Measurements from ENCODE around the gene SPATA33. TPM values are rescaled to one million over a fixed set of nuclear protein-coding genes. Genes with fewer than 3 reads are reported as not detected.
"Not testable (repeated sequence)": the region's sequence is repeated elsewhere in the genome, so short reads cannot be mapped to it uniquely, and the experiment has no call there.

Gene SPATA33
- total and polyA plus RNA-seq, 2 donors = 4.7 to 8.1 TPM

- not testable (repeated sequence) for H3K27ac ChIP-seq (ENCODE audit: low read depth in 1 of 2, low read length in 1 of 2); H3K27me3 ChIP-seq (ENCODE audit: control insufficient read depth in 2 of 2, insufficient read depth in 1 of 2, low read length in 1 of 2); DNase-seq (ENCODE audit: low read depth in 6 of 9, low spot score in 9 of 9); H3K9me3 ChIP-seq (ENCODE audit: control insufficient read depth in 2 of 2, insufficient read depth in 1 of 2, low read length in 1 of 2); H3K4me3 ChIP-seq (ENCODE audit: low read length in 2 of 2)
- Histone ChIP-seq H3K36me3 (ENCODE audit: control insufficient read depth in 2 of 2, insufficient read depth in 2 of 2, low read length in 1 of 2) (peaks cover 45 to 66% of the 10 kb centered on the region in 2 donors), H3K4me1 (ENCODE audit: control insufficient read depth in 2 of 2, insufficient read depth in 2 of 2, low read length in 2 of 2) (peaks cover 9 to 12% of the 10 kb centered on the region in 2 donors)
- 97% methylated on average over 23 of the region's 23 CpGs for WGBS
Measured at GRCh38 chr16:89694784-89695085, 37.1 kb downstream of the SPATA33 start.

- peaks cover 44 to 65% of the 10 kb centered on the region in 2 donors for H3K36me3 ChIP-seq (ENCODE audit: control insufficient read depth in 2 of 2, insufficient read depth in 2 of 2, low read length in 1 of 2)
- 97% methylated on average over 31 of the region's 31 CpGs for WGBS
- DNase-seq (ENCODE audit: low read depth in 6 of 9, low spot score in 9 of 9) = no peak
- no peak overlapping the region for H3K27ac ChIP-seq (ENCODE audit: low read depth in 1 of 2, low read length in 1 of 2)
- H3K9me3 ChIP-seq (ENCODE audit: control insufficient read depth in 2 of 2, insufficient read depth in 1 of 2, low read length in 1 of 2) = no peaks in the 10 kb centered on the region
- H3K4me1 ChIP-seq (ENCODE audit: control insufficient read depth in 2 of 2, insufficient read depth in 2 of 2, low read length in 2 of 2) = peaks cover 13 to 17% of the 10 kb centered on the region in 2 donors
- H3K4me3 ChIP-seq (ENCODE audit: low read length in 2 of 2) = no peak overlapping the region
- H3K27me3 ChIP-seq (ENCODE audit: control insufficient read depth in 2 of 2, insufficient read depth in 1 of 2, low read length in 1 of 2) = no peaks in the 10 kb centered on the region
Measured at GRCh38 chr16:89695086-89695874, 37.6 kb downstream of the SPATA33 start.

GRCh38 chr16:89695875-89696669 lies 38.4 kb downstream of the SPATA33 start:
- Histone ChIP-seq H3K36me3 (ENCODE audit: control insufficient read depth in 2 of 2, insufficient read depth in 2 of 2, low read length in 1 of 2) (peaks cover 38 to 59% of the 10 kb centered on the region in 2 donors), H3K27me3 (ENCODE audit: control insufficient read depth in 2 of 2, insufficient read depth in 1 of 2, low read length in 1 of 2) (no peaks in the 10 kb centered on the region), H3K27ac (ENCODE audit: low read depth in 1 of 2, low read length in 1 of 2) (no peak overlapping the region), H3K9me3 (ENCODE audit: control insufficient read depth in 2 of 2, insufficient read depth in 1 of 2, low read length in 1 of 2) (no peaks in the 10 kb centered on the region), H3K4me1 (ENCODE audit: control insufficient read depth in 2 of 2, insufficient read depth in 2 of 2, low read length in 2 of 2) (peaks cover 21 to 23% of the 10 kb centered on the region in 2 donors), H3K4me3 (ENCODE audit: low read length in 2 of 2) (no peak overlapping the region)
- DNase-seq (ENCODE audit: low read depth in 6 of 9, low spot score in 9 of 9) = no peak
- WGBS = 82% methylated on average over 25 of the region's 25 CpGs

GRCh38 chr16:89696670-89697128 lies 39.1 kb downstream of the SPATA33 start:
- Histone ChIP-seq H3K27me3 (ENCODE audit: control insufficient read depth in 2 of 2, insufficient read depth in 1 of 2, low read length in 1 of 2) (no peaks in the 10 kb centered on the region), H3K4me1 (ENCODE audit: control insufficient read depth in 2 of 2, insufficient read depth in 2 of 2, low read length in 2 of 2) (peaks cover 21 to 23% of the 10 kb centered on the region in 2 donors), H3K27ac (ENCODE audit: low read depth in 1 of 2, low read length in 1 of 2) (no peak overlapping the region), H3K9me3 (ENCODE audit: control insufficient read depth in 2 of 2, insufficient read depth in 1 of 2, low read length in 1 of 2) (no peaks in the 10 kb centered on the region), H3K36me3 (ENCODE audit: control insufficient read depth in 2 of 2, insufficient read depth in 2 of 2, low read length in 1 of 2) (peaks cover 33 to 52% of the 10 kb centered on the region in 2 donors), H3K4me3 (ENCODE audit: low read length in 2 of 2) (no peak overlapping the region)
- 45% methylated on average over 18 of the region's 18 CpGs for WGBS
- peak in 2 of 9 donors; percentile 39 to 56 for DNase-seq (ENCODE audit: low read depth in 6 of 9, low spot score in 9 of 9)

GRCh38 chr16:89697161-89697615 lies 39.6 kb downstream of the SPATA33 start:
- Histone ChIP-seq H3K27ac (ENCODE audit: low read depth in 1 of 2, low read length in 1 of 2) (no peak overlapping the region), H3K36me3 (ENCODE audit: control insufficient read depth in 2 of 2, insufficient read depth in 2 of 2, low read length in 1 of 2) (peaks cover 28 to 47% of the 10 kb centered on the region in 2 donors), H3K9me3 (ENCODE audit: control insufficient read depth in 2 of 2, insufficient read depth in 1 of 2, low read length in 1 of 2) (no peaks in the 10 kb centered on the region), H3K4me3 (ENCODE audit: low read length in 2 of 2) (no peak overlapping the region), H3K4me1 (ENCODE audit: control insufficient read depth in 2 of 2, insufficient read depth in 2 of 2, low read length in 2 of 2) (peaks cover 22 to 25% of the 10 kb centered on the region in 2 donors), H3K27me3 (ENCODE audit: control insufficient read depth in 2 of 2, insufficient read depth in 1 of 2, low read length in 1 of 2) (no peaks in the 10 kb centered on the region)
- 98% methylated on average over 19 of the region's 19 CpGs for WGBS
- DNase-seq (ENCODE audit: low read depth in 6 of 9, low spot score in 9 of 9) = no peak

GRCh38 chr16:89697616-89698331 lies 40.1 kb downstream of the SPATA33 start:
- DNase-seq (ENCODE audit: low read depth in 6 of 9, low spot score in 9 of 9) = no peak
- Histone ChIP-seq H3K4me3 (ENCODE audit: low read length in 2 of 2) (no peak overlapping the region), H3K9me3 (ENCODE audit: control insufficient read depth in 2 of 2, insufficient read depth in 1 of 2, low read length in 1 of 2) (no peaks in the 10 kb centered on the region), H3K27ac (ENCODE audit: low read depth in 1 of 2, low read length in 1 of 2) (no peak overlapping the region), H3K27me3 (ENCODE audit: control insufficient read depth in 2 of 2, insufficient read depth in 1 of 2, low read length in 1 of 2) (no peaks in the 10 kb centered on the region), H3K4me1 (ENCODE audit: control insufficient read depth in 2 of 2, insufficient read depth in 2 of 2, low read length in 2 of 2) (peaks cover 24 to 30% of the 10 kb centered on the region in 2 donors), H3K36me3 (ENCODE audit: control insufficient read depth in 2 of 2, insufficient read depth in 2 of 2, low read length in 1 of 2) (peaks cover 24 to 43% of the 10 kb centered on the region in 2 donors)
- 98% methylated on average over 32 of the region's 32 CpGs for WGBS

- DNase-seq (ENCODE audit: low read depth in 6 of 9, low spot score in 9 of 9); H3K4me3 ChIP-seq (ENCODE audit: low read length in 2 of 2); H3K9me3 ChIP-seq (ENCODE audit: control insufficient read depth in 2 of 2, insufficient read depth in 1 of 2, low read length in 1 of 2); H3K27ac ChIP-seq (ENCODE audit: low read depth in 1 of 2, low read length in 1 of 2); H3K27me3 ChIP-seq (ENCODE audit: control insufficient read depth in 2 of 2, insufficient read depth in 1 of 2, low read length in 1 of 2): not testable (repeated sequence)
- peaks cover 24 to 30% of the 10 kb centered on the region in 2 donors for H3K4me1 ChIP-seq (ENCODE audit: control insufficient read depth in 2 of 2, insufficient read depth in 2 of 2, low read length in 2 of 2)
- peaks cover 16 to 35% of the 10 kb centered on the region in 2 donors for H3K36me3 ChIP-seq (ENCODE audit: control insufficient read depth in 2 of 2, insufficient read depth in 2 of 2, low read length in 1 of 2)
- 99% methylated on average over 14 of the region's 14 CpGs for WGBS
Measured at GRCh38 chr16:89698717-89699116, 41.1 kb downstream of the SPATA33 start.

GRCh38 chr16:89699629-89700099 lies 42.0 kb downstream of the SPATA33 start:
- DNase-seq (ENCODE audit: low read depth in 6 of 9, low spot score in 9 of 9); H3K27me3 ChIP-seq (ENCODE audit: control insufficient read depth in 2 of 2, insufficient read depth in 1 of 2, low read length in 1 of 2); H3K9me3 ChIP-seq (ENCODE audit: control insufficient read depth in 2 of 2, insufficient read depth in 1 of 2, low read length in 1 of 2); H3K27ac ChIP-seq (ENCODE audit: low read depth in 1 of 2, low read length in 1 of 2); H3K4me3 ChIP-seq (ENCODE audit: low read length in 2 of 2): not testable (repeated sequence)
- H3K36me3 ChIP-seq (ENCODE audit: control insufficient read depth in 2 of 2, insufficient read depth in 2 of 2, low read length in 1 of 2) = peaks cover 9 to 25% of the 10 kb centered on the region in 2 donors
- 80% methylated on average over 18 of the region's 18 CpGs for WGBS
- peaks cover 24 to 30% of the 10 kb centered on the region in 2 donors for H3K4me1 ChIP-seq (ENCODE audit: control insufficient read depth in 2 of 2, insufficient read depth in 2 of 2, low read length in 2 of 2)

Measured in thymus (tissue), 11 donors.